Activated CD8-positive, alpha-beta T cell treated with anti-CD3 and anti-CD28 coated beads for 36 hours (primary cell): ENCODE results near the gene PPFIBP2. TPM values are rescaled to one million over a fixed set of nuclear protein-coding genes. Genes with fewer than 3 reads are reported as not detected.

Experiments
- ATAC-seq: fragments of 200-7000 bp; cut with Tn5 transposase; one replicate; pipeline ENCODE4 v1.10.0; 2021; ENCODE audit warnings: mild to moderate bottlenecking, moderate library complexity
- CTCF ChIA-PET: fragments of 350-600 bp; sonication (Branson Sonifier 250); formaldehyde crosslinking; loops from one replicate; lab custom pipeline; 2021; ENCODE audit warnings: antibody characterized with exemption; lab: Charles Lee
- POLR2A ChIA-PET: fragments of 350-600 bp; sonication (Branson Sonifier 250); formaldehyde crosslinking; loops from one replicate; lab custom pipeline; 2021; ENCODE audit warnings: antibody characterized with exemption; lab: Charles Lee
- DNase-seq: peaks from one replicate; pipeline ENCODE4 v3.0.0-alpha.2; 2020
- H3K27ac Mint-ChIP-seq: one replicate; pipeline ENCODE4 v1.8.0; 2021; ENCODE audit warnings: mild to moderate bottlenecking, mixed read lengths
- H3K27me3 Mint-ChIP-seq: one replicate; pipeline ENCODE4 v1.8.0; 2021; ENCODE audit warnings: mixed read lengths
- H3K36me3 Mint-ChIP-seq: one replicate; pipeline ENCODE4 v1.8.0; 2021; ENCODE audit warnings: low read depth, mixed read lengths
- H3K4me1 Mint-ChIP-seq: one replicate; pipeline ENCODE4 v1.8.0; 2021; ENCODE audit warnings: low read depth, mixed read lengths
- H3K4me3 Mint-ChIP-seq: one replicate; pipeline ENCODE4 v1.8.0; 2021; ENCODE audit warnings: mild to moderate bottlenecking, moderate library complexity, mixed read lengths
- H3K9me3 Mint-ChIP-seq: one replicate; pipeline ENCODE4 v1.8.0; 2021; ENCODE audit warnings: mixed read lengths
- intact Hi-C: fragments of 100-400 bp; cut with micrococcal nuclease; formaldehyde crosslinking; loops from one replicate; pipeline ENCODE4 v1.10.0; 2022
- total RNA-seq, 2 experiments: library from RNA; stranded (reverse); gene quantifications; one replicate each; pipeline ENCODE4 v1.2.3, GENCODE V29; 2021
- TF ChIP-seq, protein P1 (sequence below): fragments of 200-600 bp; IDR thresholded peaks from one replicate; pipeline ENCODE4 v1.8.0; 2022; ENCODE audit warnings: antibody characterized with exemption, mild to moderate bottlenecking

Gene PPFIBP2
- total RNA-seq, 2 experiments from 2014 or later: 13.3 to 14.2 TPM

DNA sequence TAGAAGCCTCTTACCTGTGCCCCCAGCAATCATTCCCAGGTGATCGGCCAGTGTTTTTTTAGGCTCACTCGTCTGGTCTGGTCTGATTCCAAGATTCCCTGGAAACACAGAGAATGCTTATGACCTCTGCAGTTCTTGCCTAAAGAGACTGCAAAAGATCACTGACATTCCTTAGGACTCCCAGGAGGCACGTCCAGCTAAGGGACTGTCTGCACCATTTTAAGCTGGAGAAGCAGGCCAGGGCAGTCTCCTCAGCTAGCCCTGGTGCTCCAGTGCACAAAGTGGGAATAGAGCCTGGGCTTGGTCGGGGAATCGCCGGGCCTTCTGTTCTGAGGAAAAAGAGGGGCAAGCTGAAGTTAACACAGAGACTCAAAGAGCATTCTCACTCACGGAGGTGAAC, 154.7 kb downstream of the PPFIBP2 start:
- ChIA-PET CTCF (no interaction called here), POLR2A (no interaction called here)
- Mint-ChIP-seq H3K27me3 (peaks cover 20% of the 10 kb centered on the region), H3K4me3 (no peak overlapping the region), H3K4me1 (peaks cover 8% of the 10 kb centered on the region), H3K36me3 (peaks cover 3% of the 10 kb centered on the region), H3K27ac (no peak overlapping the region), H3K9me3 (no peaks in the 10 kb centered on the region)
- ATAC-seq (no peak), DNase-seq (no peak)
- intact Hi-C loops: no loop called here
- TF ChIP-seq, protein P1, sequence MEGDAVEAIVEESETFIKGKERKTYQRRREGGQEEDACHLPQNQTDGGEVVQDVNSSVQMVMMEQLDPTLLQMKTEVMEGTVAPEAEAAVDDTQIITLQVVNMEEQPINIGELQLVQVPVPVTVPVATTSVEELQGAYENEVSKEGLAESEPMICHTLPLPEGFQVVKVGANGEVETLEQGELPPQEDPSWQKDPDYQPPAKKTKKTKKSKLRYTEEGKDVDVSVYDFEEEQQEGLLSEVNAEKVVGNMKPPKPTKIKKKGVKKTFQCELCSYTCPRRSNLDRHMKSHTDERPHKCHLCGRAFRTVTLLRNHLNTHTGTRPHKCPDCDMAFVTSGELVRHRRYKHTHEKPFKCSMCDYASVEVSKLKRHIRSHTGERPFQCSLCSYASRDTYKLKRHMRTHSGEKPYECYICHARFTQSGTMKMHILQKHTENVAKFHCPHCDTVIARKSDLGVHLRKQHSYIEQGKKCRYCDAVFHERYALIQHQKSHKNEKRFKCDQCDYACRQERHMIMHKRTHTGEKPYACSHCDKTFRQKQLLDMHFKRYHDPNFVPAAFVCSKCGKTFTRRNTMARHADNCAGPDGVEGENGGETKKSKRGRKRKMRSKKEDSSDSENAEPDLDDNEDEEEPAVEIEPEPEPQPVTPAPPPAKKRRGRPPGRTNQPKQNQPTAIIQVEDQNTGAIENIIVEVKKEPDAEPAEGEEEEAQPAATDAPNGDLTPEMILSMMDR: no peak

- Mint-ChIP-seq H3K4me1 (peaks cover 8% of the 10 kb centered on the region), H3K9me3 (no peaks in the 10 kb centered on the region), H3K27ac (no peak overlapping the region), H3K27me3 (peaks cover 22% of the 10 kb centered on the region), H3K36me3 (peaks cover 2% of the 10 kb centered on the region), H3K4me3 (no peak overlapping the region)
- DNase-seq (no peak), ATAC-seq (no peak)
- ChIA-PET CTCF (no interaction called here), POLR2A (no interaction called here)
- intact Hi-C loops: no loop called here
- TF ChIP-seq, protein P1: no peak
These were observed 155.1 kb downstream of the PPFIBP2 start for GRCh38 chr11:7668911-7669310.

DNA sequence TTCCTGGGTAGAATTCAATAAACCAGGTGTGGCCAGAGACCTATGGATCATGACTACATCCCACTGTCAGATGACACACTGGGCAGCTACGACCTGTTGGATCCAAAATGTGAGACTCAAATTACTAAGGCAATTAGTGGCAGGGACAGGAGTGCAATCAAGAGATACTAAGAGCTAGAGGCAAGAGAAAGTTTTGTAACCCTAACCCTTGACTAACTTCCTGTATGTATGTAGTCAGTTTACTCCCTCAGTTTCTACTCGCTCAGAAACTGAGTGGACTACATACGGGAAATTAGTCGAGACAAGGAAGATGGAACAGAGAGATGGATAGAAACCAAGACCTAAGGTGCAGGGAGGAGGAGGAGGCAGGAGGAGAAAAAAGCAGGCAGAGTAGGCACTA, 156.8 kb downstream of the PPFIBP2 start:
- TF ChIP-seq, protein P1: no peak
- no peaks in the 10 kb centered on the region for H3K36me3 Mint-ChIP-seq
- DNase-seq (no peak), ATAC-seq (no peak)
- intact Hi-C loops: no loop called here
- peaks cover 11% of the 10 kb centered on the region for H3K4me1 Mint-ChIP-seq
- H3K4me3 Mint-ChIP-seq: no peak overlapping the region
- no peaks in the 10 kb centered on the region for H3K9me3 Mint-ChIP-seq
- peaks cover 38% of the 10 kb centered on the region for H3K27me3 Mint-ChIP-seq
- no peak overlapping the region for H3K27ac Mint-ChIP-seq
- ChIA-PET CTCF (interaction anchor here (0.9 to 1.4 kb wide), 2 partner anchors 17 to 19 kb away, joined by 3 read pairs; no protein-coding TSS in a partner anchor), POLR2A (no interaction called here)

GRCh38 chr11:7671347-7672215, 157.8 kb downstream of the PPFIBP2 start:
- peak; percentile 67 for ATAC-seq

More at GRCh38 chr11:7671347-7672215, 157.8 kb downstream of the PPFIBP2 start:
- Mint-ChIP-seq H3K36me3 (no peaks in the 10 kb centered on the region), H3K4me1 (peaks cover 11% of the 10 kb centered on the region), H3K27ac (no peak overlapping the region), H3K4me3 (no peak overlapping the region), H3K9me3 (no peaks in the 10 kb centered on the region), H3K27me3 (peaks cover 46% of the 10 kb centered on the region)
- intact Hi-C loops: no loop called here
- TF ChIP-seq, protein P1: no peak
- ChIA-PET POLR2A (no interaction called here), CTCF (no interaction called here)
- DNase-seq: peak; percentile 59
